ENCODE results near the gene GUCD1.
"Not testable (repeated sequence)": the region's sequence is repeated elsewhere in the genome, so short reads cannot be mapped to it uniquely, and the experiment has no call there.

GUCD1 gene

GRCh38 chr22:24554313-24555164, at the start of gene GUCD1:
TSS of gene GUCD1 (minus strand) at chr22:24555138. CDS start at chr22:24554991, 147 bp downstream.
- Histone ChIP-seq H3K27me3 (ENCODE audit: control insufficient read depth, insufficient read depth, low read length) (no peaks in the 10 kb centered on the region), H3K9ac (ENCODE audit: low read length) (peak within 1 kb of the TSS; percentile 90), H3K36me3 (ENCODE audit: control insufficient read depth, insufficient read depth, low read length) (peaks cover 4% of the 10 kb centered on the region), H3K4me3 (ENCODE audit: low read length) (peak within 1 kb of the TSS; percentile 95), H3K4me1 (ENCODE audit: control insufficient read depth, insufficient read depth, low read length) (peaks cover 19% of the 10 kb centered on the region), H3K27ac (ENCODE audit: low read depth, low read length) (peak within 1 kb of the TSS; percentile 97)

- peak overlapping the region; percentile 24 for H3K27ac ChIP-seq (ENCODE audit: low read depth, low read length)
- H3K4me1 ChIP-seq (ENCODE audit: control insufficient read depth, insufficient read depth, low read length); H3K36me3 ChIP-seq (ENCODE audit: control insufficient read depth, insufficient read depth, low read length); H3K27me3 ChIP-seq (ENCODE audit: control insufficient read depth, insufficient read depth, low read length); H3K9ac ChIP-seq (ENCODE audit: low read length); H3K4me3 ChIP-seq (ENCODE audit: low read length): not testable (repeated sequence)
Measured at GRCh38 chr22:24603770-24604629, 49.1 kb upstream of the GUCD1 start.

GRCh38 chr22:24602847-24603769, 48.2 kb upstream of the GUCD1 start, which contains the start of gene GGT1:
TSS of gene GGT1 (plus strand) at chr22:24603193. CDS start at chr22:24611082, 7,889 bp downstream.
- H3K27me3 ChIP-seq (ENCODE audit: control insufficient read depth, insufficient read depth, low read length); H3K4me3 ChIP-seq (ENCODE audit: low read length); H3K4me1 ChIP-seq (ENCODE audit: control insufficient read depth, insufficient read depth, low read length); H3K36me3 ChIP-seq (ENCODE audit: control insufficient read depth, insufficient read depth, low read length); H3K9ac ChIP-seq (ENCODE audit: low read length): not testable (repeated sequence)
- peak within 1 kb of the TSS; percentile 24 for H3K27ac ChIP-seq (ENCODE audit: low read depth, low read length)

GRCh38 chr22:24602105-24602749, 47.3 kb upstream of the GUCD1 start:
- H3K27ac ChIP-seq (ENCODE audit: low read depth, low read length); H3K4me3 ChIP-seq (ENCODE audit: low read length): not testable (repeated sequence)

GRCh38 chr22:24601217-24602104, 46.5 kb upstream of the GUCD1 start:
- Histone ChIP-seq H3K4me1 (ENCODE audit: control insufficient read depth, insufficient read depth, low read length) (no peaks in the 10 kb centered on the region), H3K27me3 (ENCODE audit: control insufficient read depth, insufficient read depth, low read length) (no peaks in the 10 kb centered on the region), H3K4me3 (ENCODE audit: low read length) (no peak overlapping the region), H3K36me3 (ENCODE audit: control insufficient read depth, insufficient read depth, low read length) (no peaks in the 10 kb centered on the region), H3K9ac (ENCODE audit: low read length) (no peak overlapping the region), H3K27ac (ENCODE audit: low read depth, low read length) (no peak overlapping the region)

More at GRCh38 chr22:24602105-24602749, 47.3 kb upstream of the GUCD1 start:
- not testable (repeated sequence) for H3K9ac ChIP-seq (ENCODE audit: low read length); H3K36me3 ChIP-seq (ENCODE audit: control insufficient read depth, insufficient read depth, low read length); H3K4me1 ChIP-seq (ENCODE audit: control insufficient read depth, insufficient read depth, low read length); H3K27me3 ChIP-seq (ENCODE audit: control insufficient read depth, insufficient read depth, low read length)

GRCh38 chr22:24599958-24600715, 45.2 kb upstream of the GUCD1 start:
- not testable (repeated sequence) for H3K4me3 ChIP-seq (ENCODE audit: low read length); H3K4me1 ChIP-seq (ENCODE audit: control insufficient read depth, insufficient read depth, low read length); H3K9ac ChIP-seq (ENCODE audit: low read length); H3K27me3 ChIP-seq (ENCODE audit: control insufficient read depth, insufficient read depth, low read length); H3K27ac ChIP-seq (ENCODE audit: low read depth, low read length); H3K36me3 ChIP-seq (ENCODE audit: control insufficient read depth, insufficient read depth, low read length)

- Histone ChIP-seq H3K4me3 (ENCODE audit: low read length) (no peak overlapping the region), H3K36me3 (ENCODE audit: control insufficient read depth, insufficient read depth, low read length) (no peaks in the 10 kb centered on the region), H3K27me3 (ENCODE audit: control insufficient read depth, insufficient read depth, low read length) (no peaks in the 10 kb centered on the region), H3K4me1 (ENCODE audit: control insufficient read depth, insufficient read depth, low read length) (no peaks in the 10 kb centered on the region), H3K9ac (ENCODE audit: low read length) (no peak overlapping the region), H3K27ac (ENCODE audit: low read depth, low read length) (no peak overlapping the region)
Measured at GRCh38 chr22:24599514-24599913, 44.6 kb upstream of the GUCD1 start.

GRCh38 chr22:24597076-24597475, 42.1 kb upstream of the GUCD1 start:
- not testable (repeated sequence) for H3K36me3 ChIP-seq (ENCODE audit: control insufficient read depth, insufficient read depth, low read length); H3K9ac ChIP-seq (ENCODE audit: low read length); H3K4me3 ChIP-seq (ENCODE audit: low read length); H3K27ac ChIP-seq (ENCODE audit: low read depth, low read length); H3K4me1 ChIP-seq (ENCODE audit: control insufficient read depth, insufficient read depth, low read length); H3K27me3 ChIP-seq (ENCODE audit: control insufficient read depth, insufficient read depth, low read length)

- no peaks in the 10 kb centered on the region for H3K36me3 ChIP-seq (ENCODE audit: control insufficient read depth, insufficient read depth, low read length)
- no peak overlapping the region for H3K9ac ChIP-seq (ENCODE audit: low read length)
- no peaks in the 10 kb centered on the region for H3K27me3 ChIP-seq (ENCODE audit: control insufficient read depth, insufficient read depth, low read length)
- H3K4me1 ChIP-seq (ENCODE audit: control insufficient read depth, insufficient read depth, low read length): peaks cover 5% of the 10 kb centered on the region
- H3K4me3 ChIP-seq (ENCODE audit: low read length): no peak overlapping the region
- H3K27ac ChIP-seq (ENCODE audit: low read depth, low read length): no peak overlapping the region
Measured at GRCh38 chr22:24595863-24596262, 40.9 kb upstream of the GUCD1 start.

- Histone ChIP-seq H3K27me3 (ENCODE audit: control insufficient read depth, insufficient read depth, low read length) (no peaks in the 10 kb centered on the region), H3K4me1 (ENCODE audit: control insufficient read depth, insufficient read depth, low read length) (peaks cover 5% of the 10 kb centered on the region), H3K27ac (ENCODE audit: low read depth, low read length) (no peak overlapping the region), H3K4me3 (ENCODE audit: low read length) (no peak overlapping the region), H3K9ac (ENCODE audit: low read length) (no peak overlapping the region), H3K36me3 (ENCODE audit: control insufficient read depth, insufficient read depth, low read length) (no peaks in the 10 kb centered on the region)
Measured at GRCh38 chr22:24595228-24595627, 40.3 kb upstream of the GUCD1 start.

Data from rectal smooth muscle tissue (tissue), 1 donor.